Activated T-helper 9 cell treated with anti-CD3 and anti-CD28 coated beads, Interleukin-2, amount 50 U/mL, for 16 hours (primary cell): ENCODE data around the gene IRGM.
A peak's percentile ranks its signal among the peaks of the same experiment; 100 is the strongest.
"Not testable (repeated sequence)": the region's sequence is repeated elsewhere in the genome, so short reads cannot be mapped to it uniquely, and the experiment has no call there.

Source experiments
- DNase-seq: peaks from one replicate; pipeline ENCODE4 v3.0.0-alpha.2; 2020; ENCODE audit warnings: low read depth

IRGM gene

GRCh38 chr5:150846308-150846653, at the start of gene IRGM:
TSS of gene IRGM (plus strand) at chr5:150846521. CDS start at chr5:150848124, 1,603 bp downstream.
- DNase-seq, result not testable (repeated sequence)

GRCh38 chr5:150797384-150797783, 48.9 kb upstream of the IRGM start:
- no peak for DNase-seq

- no peak for DNase-seq
These were observed 45.0 kb upstream of the IRGM start for GRCh38 chr5:150801117-150801927.

GRCh38 chr5:150804388-150804787, 41.9 kb upstream of the IRGM start:
- no peak for DNase-seq

GRCh38 chr5:150809363-150809762, 37.0 kb upstream of the IRGM start:
- DNase-seq, result no peak

- DNase-seq, result no peak
These were observed 31.3 kb upstream of the IRGM start for GRCh38 chr5:150815010-150815409.

GRCh38 chr5:150816946-150817345, 29.4 kb upstream of the IRGM start:
- no peak for DNase-seq

GRCh38 chr5:150829744-150830143, 16.6 kb upstream of the IRGM start:
- DNase-seq, result no peak

GRCh38 chr5:150831821-150832220, 14.5 kb upstream of the IRGM start:
- not testable (repeated sequence) for DNase-seq

- no peak for DNase-seq
These were observed 10.3 kb upstream of the IRGM start for GRCh38 chr5:150836064-150836463.

GRCh38 chr5:150836703-150837102, 9.6 kb upstream of the IRGM start:
- no peak for DNase-seq

- DNase-seq, result not testable (repeated sequence)
These were observed 999 bp upstream of the IRGM start for GRCh38 chr5:150845185-150845859.

GRCh38 chr5:150846654-150847333, 473 bp downstream of the IRGM start:
- DNase-seq, result peak; percentile 14

- DNase-seq, result no peak
These were observed 994 bp downstream of the IRGM start for GRCh38 chr5:150847334-150847695.

GRCh38 chr5:150848271-150848670, 1.9 kb downstream of the IRGM start:
- no peak for DNase-seq

GRCh38 chr5:150851039-150851438, 4.7 kb downstream of the IRGM start:
- no peak for DNase-seq

- DNase-seq, result no peak
These were observed 7.2 kb downstream of the IRGM start for GRCh38 chr5:150853561-150853960.

- not testable (repeated sequence) for DNase-seq
These were observed 10.4 kb downstream of the IRGM start for GRCh38 chr5:150856700-150857099.

GRCh38 chr5:150860246-150860821, 14.0 kb downstream of the IRGM start:
- DNase-seq, result no peak

- DNase-seq, result no peak
These were observed 15.7 kb downstream of the IRGM start for GRCh38 chr5:150862070-150862469.

GRCh38 chr5:150879358-150879757, 33.0 kb downstream of the IRGM start:
- no peak for DNase-seq
